Measurements from ENCODE around the gene FKBP1C.

The FKBP1C gene

GRCh38 chr6:63261820-63262219 is 50.6 kb downstream of the FKBP1C start:
- no peak for DNase-seq (ENCODE audit: low read depth in 3 of 3)
